Endothelial cell of umbilical vein (primary cell): ENCODE data around the gene PRKCD. TPM values are rescaled to one million over a fixed set of nuclear protein-coding genes. Genes with fewer than 3 reads are reported as not detected.

Experiments
- BruUV-seq: library from RNA; stranded (reverse); fragments of 400-500 nt; replicated peaks from 2 replicates; lab custom pipeline; 2021; lab: Mats Ljungman, UMichigan
- CTCF ChIA-PET: fragments of 300-600, 350-600 bp; sonication (Branson Sonifier 250); formaldehyde crosslinking; loops from one replicate; lab custom pipeline; 2021; ENCODE audit warnings: antibody characterized with exemption, inconsistent platforms; lab: Charles Lee
- POLR2A ChIA-PET: fragments of 300-600, 350-600 bp; sonication (Branson Sonifier 250); formaldehyde crosslinking; loops from one replicate; lab custom pipeline; 2021; ENCODE audit warnings: antibody characterized with exemption, inconsistent platforms; lab: Charles Lee
- DNase-seq: peaks from one replicate; pipeline ENCODE4 v3.0.0-alpha.2; 2011; ENCODE audit warnings: low read depth, low spot score
- FAIRE-seq: peaks from 2 replicates; lab custom pipeline; 2011; peaks lifted over from hg19 to GRCh38; lab: Jason Lieb, UNC
- H2AFZ ChIP-seq: 2 replicates; pipeline ENCODE4 v1.6.0; 2012; ENCODE audit warnings: low read depth, low read length, control low read depth, inconsistent platforms
- H3K27ac ChIP-seq: 2 replicates; pipeline ENCODE4 v1.5.1; 2011; ENCODE audit warnings: low read depth, mild to moderate bottlenecking, control low read depth, low read length, moderate library complexity; ENCODE audit not compliant: insufficient read depth
- H3K27me3 ChIP-seq, 2 experiments: 2 replicates each; pipeline versions ENCODE4 v1.6.0 to v1.6.1; 2011; ENCODE audit warnings: low read length in 2 of 2, mixed read lengths in 1 of 2; ENCODE audit not compliant: control insufficient read depth in 2 of 2, insufficient read depth in 2 of 2
- H3K36me3 ChIP-seq, 2 experiments: 2 replicates in 1 of 2; 3 replicates in 1 of 2; pipeline ENCODE4 v1.5.1; 2011; ENCODE audit warnings: low read length in 2 of 2, mild to moderate bottlenecking in 1 of 2, moderate library complexity in 1 of 2; ENCODE audit not compliant: control insufficient read depth in 2 of 2, insufficient read depth in 2 of 2; ENCODE audit errors: extremely low read depth in 1 of 2
- H3K4me1 ChIP-seq: 3 replicates; pipeline ENCODE4 v1.5.1; 2011; ENCODE audit warnings: mild to moderate bottlenecking, low read length; ENCODE audit not compliant: control insufficient read depth, insufficient read depth; ENCODE audit errors: extremely low read depth
- H3K4me2 ChIP-seq: 2 replicates; pipeline ENCODE4 v1.6.1; 2011; ENCODE audit warnings: low read length, control low read depth, mixed read lengths; ENCODE audit not compliant: insufficient read depth
- H3K4me3 ChIP-seq, 3 experiments: fragments of 200-600 bp in 1 of 3; sonication (generic), shearing (Covaris generic) in 1 of 3; replicated peaks in 1 of 3; 2 replicates each; pipeline ENCODE4 v1.5.1; 2011 to 2016; ENCODE audit warnings: control low read depth in 3 of 3, low read length in 3 of 3, mild to moderate bottlenecking in 2 of 3, inconsistent platforms in 1 of 3, low read depth in 1 of 3, moderate library complexity in 1 of 3; ENCODE audit not compliant: insufficient read depth in 1 of 3
- H3K79me2 ChIP-seq: 2 replicates; pipeline ENCODE4 v1.6.0; 2012; ENCODE audit warnings: low read length, inconsistent platforms; ENCODE audit not compliant: control insufficient read depth, insufficient read depth
- H3K9ac ChIP-seq: replicated peaks from 2 replicates; pipeline ENCODE3; 2011; ENCODE audit warnings: low read length, control low read depth; ENCODE audit not compliant: insufficient read depth; ENCODE audit errors: extremely low read depth
- H3K9me1 ChIP-seq: replicated peaks from 3 replicates; pipeline ENCODE4 v1.6.0; 2011; ENCODE audit warnings: mild to moderate bottlenecking, low read length; ENCODE audit not compliant: control insufficient read depth, insufficient read depth; ENCODE audit errors: extremely low read depth
- H3K9me3 ChIP-seq: replicated peaks from 2 replicates; pipeline ENCODE4 v1.5.1; 2012; ENCODE audit warnings: low read length, inconsistent platforms; ENCODE audit not compliant: control insufficient read depth, insufficient read depth
- H4K20me1 ChIP-seq: replicated peaks from 2 replicates; pipeline ENCODE3; 2011; ENCODE audit warnings: mild to moderate bottlenecking, low read length; ENCODE audit not compliant: control insufficient read depth, insufficient read depth; ENCODE audit errors: extremely low read depth
- EZH2 ChIP-seq: IDR thresholded peaks from 2 replicates; pipeline ENCODE4 v1.6.1; 2012; ENCODE audit warnings: borderline replicate concordance, low read depth, mild to moderate bottlenecking, moderate library complexity, low read length, inconsistent platforms; ENCODE audit not compliant: severe bottlenecking
- FOS ChIP-seq: IDR thresholded peaks from 2 replicates; pipeline ENCODE4 v1.6.1; 2011; ENCODE audit warnings: mild to moderate bottlenecking, low read length, moderate library complexity, borderline replicate concordance; ENCODE audit not compliant: insufficient read depth
- GATA2 ChIP-seq: IDR thresholded peaks from 2 replicates; pipeline ENCODE4 v1.7.0; 2011; ENCODE audit warnings: low read depth, mild to moderate bottlenecking, moderate library complexity, mixed read lengths, low read length; ENCODE audit not compliant: insufficient read length, insufficient read depth
- JUN ChIP-seq: IDR thresholded peaks from 2 replicates; pipeline ENCODE4 v1.6.1; 2011; ENCODE audit warnings: borderline replicate concordance, low read depth; ENCODE audit not compliant: insufficient read length, insufficient read depth
- MYC ChIP-seq: IDR thresholded peaks from one replicate; pipeline ENCODE4 v1.6.1; 2011; ENCODE audit warnings: mild to moderate bottlenecking, low read depth, low read length
- POLR2A ChIP-seq: IDR thresholded peaks from 2 replicates; pipeline ENCODE4 v1.6.1; 2012; ENCODE audit warnings: low read depth, mild to moderate bottlenecking, control low read depth, low read length
- POLR2AphosphoS5 ChIP-seq: IDR thresholded peaks from 2 replicates; pipeline ENCODE4 v1.6.1; 2012; ENCODE audit warnings: low read depth, mild to moderate bottlenecking, control low read depth, low read length, moderate library complexity; ENCODE audit not compliant: insufficient read depth
- dilution Hi-C: fragments of 300-500 bp; cut with MboI; formaldehyde crosslinking; loops from one replicate; pipeline ENCODE4 v1.15.0; 2019; ENCODE audit warnings: low sequenced_read_pairs; ENCODE audit not compliant: extremely low pct_ligation_motif_present
- intact Hi-C: fragments of 100-400 bp; cut with micrococcal nuclease; formaldehyde crosslinking; loops from one replicate; pipeline ENCODE4 v1.10.0; 2022
- polyA plus RNA-seq, 4 experiments: library from polyadenylated mRNA; depleted of rRNA in 3 of 4; stranded (reverse) in 3 of 4; unstranded in 1 of 4; fragments of >200 nt; gene quantifications; 2 replicates each; pipeline versions ENCODE4 v1.2.1 to v1.2.3, GENCODE V29; 2011 to 2012; ENCODE audit warnings: missing spikeins in 1 of 4
- total RNA-seq: library from RNA; stranded (reverse); gene quantifications from 2 replicates; pipeline ENCODE4 v1.2.3, GENCODE V29; 2021
- TF ChIP-seq, protein P1 (sequence below), 2 donors: IDR thresholded peaks; 1 replicate in 1 of 2; 2 replicates in 1 of 2; pipeline ENCODE4 v1.5.1; 2011; ENCODE audit warnings: low read length in 2 of 2, mild to moderate bottlenecking in 2 of 2, moderate library complexity in 2 of 2, control low read depth in 1 of 2, inconsistent platforms in 1 of 2, low read depth in 1 of 2; ENCODE audit not compliant: insufficient read depth in 1 of 2; ENCODE audit errors: extremely low read depth in 1 of 2
- TF ChIP-seq, protein P2 (sequence below): IDR thresholded peaks from 2 replicates; pipeline ENCODE4 v1.6.1; 2011; ENCODE audit not compliant: insufficient read depth, insufficient read length

Gene PRKCD
- total and polyA plus RNA-seq, 2 donors (not counting 3 experiments of a cell fraction or from before 2014, with no cell fraction given) = 15.5 to 19.0 TPM

DNA sequence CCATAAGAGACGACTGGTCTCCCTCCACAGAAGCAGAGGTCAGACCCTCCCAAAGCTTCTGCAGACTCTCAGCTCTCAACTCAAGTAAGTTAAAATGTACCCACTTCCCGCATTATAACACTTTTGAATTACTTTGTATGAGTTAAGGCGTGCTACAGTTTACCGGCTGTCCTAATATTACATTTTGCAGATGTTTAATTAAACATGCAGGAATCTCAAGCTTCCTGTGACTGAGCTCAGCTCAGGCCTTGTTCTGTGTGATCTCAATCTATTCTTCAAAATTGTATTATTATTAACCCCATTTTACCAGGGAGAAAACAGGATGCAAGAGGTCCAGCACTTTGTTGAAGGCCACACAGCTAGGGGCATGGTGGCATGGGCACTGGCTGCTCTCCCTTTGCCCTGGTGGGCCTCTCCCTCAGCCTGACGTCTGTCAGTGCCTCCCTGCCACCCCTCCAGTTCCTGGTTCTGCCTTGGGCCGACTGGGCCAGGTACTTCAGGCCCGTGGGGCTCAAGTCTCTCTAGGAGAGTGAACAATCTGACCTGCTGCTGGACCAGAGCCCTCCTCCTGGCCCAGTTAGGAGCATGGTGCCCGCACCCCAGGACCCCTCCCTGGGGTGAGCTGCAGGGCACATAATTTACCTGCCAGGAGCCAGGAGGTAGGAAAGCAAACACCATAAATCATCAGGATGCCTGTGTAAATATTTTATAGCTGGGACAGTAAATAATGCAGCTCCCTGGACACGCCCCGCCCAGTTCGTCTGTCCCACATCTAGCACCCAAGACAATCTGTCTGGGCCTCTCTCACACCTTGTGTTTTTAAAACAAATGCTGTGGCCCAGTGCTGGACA, 15.9 kb upstream of the PRKCD start:
- H3K4me1 ChIP-seq = no peaks in the 10 kb centered on the region
- ChIA-PET CTCF (interaction anchor here (0.7 to 3.9 kb wide), 3 partner anchors 11 to 14 kb away, joined by 3 to 19 read pairs (median 3); no protein-coding TSS in a partner anchor), POLR2A (no interaction called here)
- H2AFZ ChIP-seq = no peak overlapping the region
- no peak overlapping the region for H3K4me3 ChIP-seq
- TF ChIP-seq EZH2 (no peak), JUN (no peak)
- TF ChIP-seq, protein P1, sequence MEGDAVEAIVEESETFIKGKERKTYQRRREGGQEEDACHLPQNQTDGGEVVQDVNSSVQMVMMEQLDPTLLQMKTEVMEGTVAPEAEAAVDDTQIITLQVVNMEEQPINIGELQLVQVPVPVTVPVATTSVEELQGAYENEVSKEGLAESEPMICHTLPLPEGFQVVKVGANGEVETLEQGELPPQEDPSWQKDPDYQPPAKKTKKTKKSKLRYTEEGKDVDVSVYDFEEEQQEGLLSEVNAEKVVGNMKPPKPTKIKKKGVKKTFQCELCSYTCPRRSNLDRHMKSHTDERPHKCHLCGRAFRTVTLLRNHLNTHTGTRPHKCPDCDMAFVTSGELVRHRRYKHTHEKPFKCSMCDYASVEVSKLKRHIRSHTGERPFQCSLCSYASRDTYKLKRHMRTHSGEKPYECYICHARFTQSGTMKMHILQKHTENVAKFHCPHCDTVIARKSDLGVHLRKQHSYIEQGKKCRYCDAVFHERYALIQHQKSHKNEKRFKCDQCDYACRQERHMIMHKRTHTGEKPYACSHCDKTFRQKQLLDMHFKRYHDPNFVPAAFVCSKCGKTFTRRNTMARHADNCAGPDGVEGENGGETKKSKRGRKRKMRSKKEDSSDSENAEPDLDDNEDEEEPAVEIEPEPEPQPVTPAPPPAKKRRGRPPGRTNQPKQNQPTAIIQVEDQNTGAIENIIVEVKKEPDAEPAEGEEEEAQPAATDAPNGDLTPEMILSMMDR (IDR thresholded peaks at IDR 0.05; ENCODE audit: extremely low read depth in 1 of 2, insufficient read depth in 1 of 2, low read depth in 1 of 2, low read length in 2 of 2) = no peak
- no peaks in the 10 kb centered on the region for H3K9me1 ChIP-seq
- no peaks in the 10 kb centered on the region for H3K9me3 ChIP-seq
- intact Hi-C loops (no loop called here), dilution Hi-C loops (no loop called here)
- H3K79me2 ChIP-seq = no peaks in the 10 kb centered on the region
- H3K4me2 ChIP-seq = no peak overlapping the region
- no peaks in the 10 kb centered on the region for H3K27me3 ChIP-seq
- no peak for FAIRE-seq
- no peak for DNase-seq
- no peaks in the 10 kb centered on the region for H3K36me3 ChIP-seq
- no peak overlapping the region for H3K9ac ChIP-seq
- no peak overlapping the region for H3K27ac ChIP-seq
- no peaks in the 10 kb centered on the region for H4K20me1 ChIP-seq
- BruUV-seq = no TSS peak

DNA sequence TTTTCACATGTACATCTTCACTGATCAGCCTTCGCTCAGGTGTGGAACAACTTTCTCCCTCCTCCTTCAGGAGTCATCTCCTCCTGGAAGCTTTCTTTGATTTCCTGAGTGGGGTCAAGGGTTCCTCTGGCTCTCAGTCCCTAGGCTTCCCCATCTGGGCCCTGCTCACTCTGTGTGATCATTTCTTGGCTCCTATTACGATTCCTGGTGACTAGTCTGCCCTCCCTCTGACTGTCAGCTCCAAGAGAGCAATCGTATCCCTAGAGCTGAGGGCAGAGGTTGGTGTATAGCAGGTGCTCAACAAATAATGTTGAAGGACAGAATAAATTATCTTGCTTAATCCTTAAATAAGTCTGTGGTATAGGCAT, 15.3 kb upstream of the PRKCD start:
- Histone ChIP-seq H3K9me3 (no peaks in the 10 kb centered on the region), H3K9me1 (no peaks in the 10 kb centered on the region), H4K20me1 (no peaks in the 10 kb centered on the region), H3K36me3 (no peaks in the 10 kb centered on the region), H3K4me3 (no peak overlapping the region), H3K9ac (no peak overlapping the region), H3K27me3 (no peaks in the 10 kb centered on the region), H3K4me2 (no peak overlapping the region), H2AFZ (no peak overlapping the region), H3K27ac (no peak overlapping the region), H3K79me2 (no peaks in the 10 kb centered on the region), H3K4me1 (no peaks in the 10 kb centered on the region)
- BruUV-seq = no TSS peak
- dilution Hi-C loops (no loop called here), intact Hi-C loops (no loop called here)
- TF ChIP-seq JUN (no peak), GATA2 (no peak), MYC (no peak), POLR2AphosphoS5 (no peak), EZH2 (no peak), FOS (no peak), POLR2A (no peak)
- TF ChIP-seq, protein P2, sequence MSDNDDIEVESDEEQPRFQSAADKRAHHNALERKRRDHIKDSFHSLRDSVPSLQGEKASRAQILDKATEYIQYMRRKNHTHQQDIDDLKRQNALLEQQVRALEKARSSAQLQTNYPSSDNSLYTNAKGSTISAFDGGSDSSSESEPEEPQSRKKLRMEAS = no peak
- TF ChIP-seq, protein P1 (IDR thresholded peaks at IDR 0.05; ENCODE audit: extremely low read depth in 1 of 2, insufficient read depth in 1 of 2, low read depth in 1 of 2, low read length in 2 of 2) = no peak
- no peak for DNase-seq
- ChIA-PET CTCF (interaction anchor here (0.7 to 3.9 kb wide), 3 partner anchors 11 to 14 kb away, joined by 3 to 19 read pairs (median 3); no protein-coding TSS in a partner anchor), POLR2A (no interaction called here)
- no peak for FAIRE-seq
